ENCODE measurements around the gene DDN.

Gene DDN

GRCh38 chr12:48946943-48947342 is 52.2 kb downstream of the DDN start:
- no peak for DNase-seq (ENCODE audit: extremely low read depth, low read depth)
- H3K4me3 ChIP-seq (replicated peaks; ENCODE audit: low read depth, low read length): no peak overlapping the region
- TF ChIP-seq CTCF (IDR thresholded peaks at IDR 0.05; ENCODE audit: low read depth, low read length, missing control alignments): no peak

GRCh38 chr12:48946205-48946604 is 53.0 kb downstream of the DDN start:
- H3K4me3 ChIP-seq (replicated peaks; ENCODE audit: low read depth, low read length): no peak overlapping the region
- no peak for TF ChIP-seq CTCF (IDR thresholded peaks at IDR 0.05; ENCODE audit: low read depth, low read length, missing control alignments)
- no peak for DNase-seq (ENCODE audit: extremely low read depth, low read depth)
